Epithelial cell of proximal tubule (primary cell): ENCODE data around the gene GAL. TPM values are rescaled to one million over a fixed set of nuclear protein-coding genes. Genes with fewer than 3 reads are reported as not detected.

Experiments used
- DNase-seq: peaks from one replicate; pipeline ENCODE4 v3.0.0-alpha.2; 2011; ENCODE audit warnings: low read depth
- H3K4me3 ChIP-seq: 2 replicates; pipeline ENCODE4 v1.5.1; 2011; ENCODE audit warnings: low read depth, mild to moderate bottlenecking, low read length
- CTCF ChIP-seq: conservative IDR thresholded peaks from 2 replicates; pipeline ENCODE4 v1.5.1; 2012; ENCODE audit warnings: low read depth, mild to moderate bottlenecking, low read length
- total RNA-seq: library from RNA; depleted of rRNA; stranded (reverse); fragments of >200 nt; gene quantifications from 2 replicates; pipeline ENCODE4 v1.2.3, GENCODE V29; 2015

GAL gene
- total RNA-seq, 1 donor from 2014 or later = 22.5 TPM

- no peak for TF ChIP-seq CTCF
- no peak overlapping the region for H3K4me3 ChIP-seq
- DNase-seq = no peak
Measured at GRCh38 chr11:68689737-68690625, 5.6 kb downstream of the GAL start.

GRCh38 chr11:68690671-68691401 lies 6.5 kb downstream of the GAL start:
- no peak overlapping the region for H3K4me3 ChIP-seq
- peak; percentile 33 for TF ChIP-seq CTCF
- no peak for DNase-seq

- TF ChIP-seq CTCF = no peak
- no peak for DNase-seq
- no peak overlapping the region for H3K4me3 ChIP-seq
Measured at GRCh38 chr11:68691402-68691784, 7.0 kb downstream of the GAL start.

- DNase-seq = no peak
- H3K4me3 ChIP-seq = no peak overlapping the region
- TF ChIP-seq CTCF = no peak
Measured at GRCh38 chr11:68692115-68692514, 7.8 kb downstream of the GAL start.

- no peak overlapping the region for H3K4me3 ChIP-seq
- TF ChIP-seq CTCF = no peak
- no peak for DNase-seq
Measured at GRCh38 chr11:68692871-68693483, 8.6 kb downstream of the GAL start.

GRCh38 chr11:68693484-68693882 lies 9.1 kb downstream of the GAL start:
- no peak for DNase-seq
- no peak overlapping the region for H3K4me3 ChIP-seq
- TF ChIP-seq CTCF = no peak
